ENCODE measurements around the gene SQSTM1.

DNA sequence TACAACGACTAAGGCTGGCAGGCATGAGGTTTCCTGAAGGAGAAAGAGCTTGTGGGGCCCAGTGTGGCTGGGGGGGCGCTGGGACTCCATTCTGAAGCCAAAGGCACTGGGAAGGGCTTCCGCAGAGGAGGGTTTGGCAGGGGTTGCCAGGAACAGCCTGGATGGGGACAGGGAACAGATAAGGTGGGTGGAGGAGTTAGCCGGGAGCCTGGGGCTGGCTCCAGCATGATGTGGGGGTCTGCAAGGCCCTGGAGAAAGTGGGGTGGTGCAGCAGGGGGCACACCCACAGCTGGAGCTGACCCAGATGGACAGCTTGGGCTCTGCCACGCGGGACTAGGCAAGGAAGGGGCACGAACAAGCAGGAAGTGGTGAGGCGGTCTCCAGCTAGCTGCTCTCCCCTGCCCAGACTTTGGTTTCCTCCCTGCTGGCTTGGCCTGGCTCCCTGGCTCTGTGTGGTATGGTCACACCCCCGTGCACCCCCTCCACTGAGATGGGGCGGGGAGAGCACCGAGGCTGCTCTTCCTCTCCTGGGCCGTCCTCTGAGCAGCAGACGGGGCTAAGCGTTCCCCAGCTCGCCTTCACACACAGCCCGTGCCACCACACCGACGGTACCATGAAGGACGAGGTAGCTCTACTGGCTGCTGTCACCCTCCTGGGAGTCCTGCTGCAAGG is 27.1 kb upstream of the SQSTM1 start, which contains the start of gene LTC4S:
- no peak for TF ChIP-seq POLR2AphosphoS5 (IDR thresholded peaks at IDR 0.05; ENCODE audit: low read depth, low read length)
- TF ChIP-seq CTCF (IDR thresholded peaks at IDR 0.05): no peak
- no peak for TF ChIP-seq SIN3A (IDR thresholded peaks at IDR 0.05; ENCODE audit: borderline replicate concordance, insufficient read depth, low read depth, low read length)
- TF ChIP-seq REST (IDR thresholded peaks at IDR 0.05; ENCODE audit: insufficient read depth in 1 of 2, low read depth in 2 of 2, low read length in 1 of 2): no peak
- TF ChIP-seq TCF7L2 (IDR thresholded peaks at IDR 0.05; ENCODE audit: low read depth, low read length): no peak

All from Panc1 (cell line).